HG02571 (cell line): Measurements from ENCODE around the gene C20orf202.

ENCODE experiments used
- ATAC-seq: cut with Tn5 transposase; IDR thresholded peaks from one replicate; pipeline ENCODE4 v1.9.1; 2021; ENCODE audit warnings: mild to moderate bottlenecking, moderate library complexity; ENCODE audit not compliant: unreplicated experiment

The C20orf202 gene

GRCh38 chr20:1202762-1203504 is at the start of gene C20orf202:
Gene C20orf202, plus strand, starts transcription at chr20:1203454. Its CDS starts 132 bp downstream, at chr20:1203586.
- ATAC-seq: no peak

- no peak for ATAC-seq
Observed at GRCh38 chr20:1154226-1154625, 49.0 kb upstream of the C20orf202 start.

- no peak for ATAC-seq
Observed at GRCh38 chr20:1154691-1155090, 48.6 kb upstream of the C20orf202 start.

- ATAC-seq: no peak
Observed at GRCh38 chr20:1155342-1155741, 47.9 kb upstream of the C20orf202 start.

- no peak for ATAC-seq
Observed at GRCh38 chr20:1160496-1160895, 42.8 kb upstream of the C20orf202 start.

- no peak for ATAC-seq
Observed at GRCh38 chr20:1160991-1161390, 42.3 kb upstream of the C20orf202 start.

GRCh38 chr20:1163105-1163504 is 40.1 kb upstream of the C20orf202 start:
- no peak for ATAC-seq

GRCh38 chr20:1163653-1164052 is 39.6 kb upstream of the C20orf202 start:
- no peak for ATAC-seq

- ATAC-seq: no peak
Observed at GRCh38 chr20:1164871-1165270, 38.4 kb upstream of the C20orf202 start.

- no peak for ATAC-seq
Observed at GRCh38 chr20:1165521-1165920, 37.7 kb upstream of the C20orf202 start.

- no peak for ATAC-seq
Observed at GRCh38 chr20:1165941-1166340, 37.3 kb upstream of the C20orf202 start.

GRCh38 chr20:1166948-1167720 is 36.1 kb upstream of the C20orf202 start:
- no peak for ATAC-seq

- no peak for ATAC-seq
Observed at GRCh38 chr20:1169224-1169623, 34.0 kb upstream of the C20orf202 start.

GRCh38 chr20:1171461-1172093 is 31.7 kb upstream of the C20orf202 start:
- no peak for ATAC-seq

GRCh38 chr20:1173698-1174097 is 29.6 kb upstream of the C20orf202 start:
- ATAC-seq: no peak

GRCh38 chr20:1174787-1175186 is 28.5 kb upstream of the C20orf202 start:
- no peak for ATAC-seq

- ATAC-seq: no peak
Observed at GRCh38 chr20:1177680-1178079, 25.6 kb upstream of the C20orf202 start.

GRCh38 chr20:1178103-1178502 is 25.2 kb upstream of the C20orf202 start:
- ATAC-seq: no peak

GRCh38 chr20:1178623-1179022 is 24.6 kb upstream of the C20orf202 start:
- ATAC-seq: no peak

- no peak for ATAC-seq
Observed at GRCh38 chr20:1180949-1181348, 22.3 kb upstream of the C20orf202 start.

- no peak for ATAC-seq
Observed at GRCh38 chr20:1182106-1182505, 21.1 kb upstream of the C20orf202 start.

GRCh38 chr20:1183153-1183552 is 20.1 kb upstream of the C20orf202 start:
- ATAC-seq: no peak
